GM21381 (cell line): ENCODE data around the gene CEND1.

Source experiments
- ATAC-seq: cut with Tn5 transposase; IDR thresholded peaks from one replicate; pipeline ENCODE4 v1.9.1; 2021; ENCODE audit warnings: mild to moderate bottlenecking, moderate library complexity; ENCODE audit not compliant: unreplicated experiment

CEND1 gene

DNA sequence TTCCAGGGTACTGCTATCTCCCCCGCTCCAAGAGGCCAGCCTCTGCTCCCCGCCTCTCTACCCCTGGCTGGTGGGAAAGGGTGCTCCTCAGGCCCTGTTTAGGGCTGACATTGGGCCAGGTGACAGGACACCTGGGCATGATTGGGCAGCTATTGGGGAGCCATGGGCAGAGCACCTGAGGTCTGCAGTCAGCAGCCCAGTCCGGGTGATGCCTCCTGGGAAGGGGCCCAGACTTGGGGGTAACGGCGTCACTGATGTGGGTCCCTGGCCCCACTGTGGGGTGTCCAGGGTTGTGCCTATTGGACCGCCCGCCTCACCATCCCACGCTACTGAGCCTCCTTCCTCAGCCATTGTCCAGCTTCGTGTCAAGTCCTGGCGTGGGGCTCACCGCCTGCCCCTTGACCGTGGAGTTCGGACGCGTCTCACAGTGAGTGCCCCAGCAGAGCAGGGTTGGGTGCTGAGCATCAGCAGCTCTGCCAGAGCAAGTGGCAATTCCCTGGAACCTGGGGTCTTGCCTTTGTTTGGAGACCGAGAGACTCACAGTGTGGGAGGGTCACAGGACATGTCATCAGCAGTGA is 9.8 kb downstream of the CEND1 start:
- ATAC-seq: no peak

DNA sequence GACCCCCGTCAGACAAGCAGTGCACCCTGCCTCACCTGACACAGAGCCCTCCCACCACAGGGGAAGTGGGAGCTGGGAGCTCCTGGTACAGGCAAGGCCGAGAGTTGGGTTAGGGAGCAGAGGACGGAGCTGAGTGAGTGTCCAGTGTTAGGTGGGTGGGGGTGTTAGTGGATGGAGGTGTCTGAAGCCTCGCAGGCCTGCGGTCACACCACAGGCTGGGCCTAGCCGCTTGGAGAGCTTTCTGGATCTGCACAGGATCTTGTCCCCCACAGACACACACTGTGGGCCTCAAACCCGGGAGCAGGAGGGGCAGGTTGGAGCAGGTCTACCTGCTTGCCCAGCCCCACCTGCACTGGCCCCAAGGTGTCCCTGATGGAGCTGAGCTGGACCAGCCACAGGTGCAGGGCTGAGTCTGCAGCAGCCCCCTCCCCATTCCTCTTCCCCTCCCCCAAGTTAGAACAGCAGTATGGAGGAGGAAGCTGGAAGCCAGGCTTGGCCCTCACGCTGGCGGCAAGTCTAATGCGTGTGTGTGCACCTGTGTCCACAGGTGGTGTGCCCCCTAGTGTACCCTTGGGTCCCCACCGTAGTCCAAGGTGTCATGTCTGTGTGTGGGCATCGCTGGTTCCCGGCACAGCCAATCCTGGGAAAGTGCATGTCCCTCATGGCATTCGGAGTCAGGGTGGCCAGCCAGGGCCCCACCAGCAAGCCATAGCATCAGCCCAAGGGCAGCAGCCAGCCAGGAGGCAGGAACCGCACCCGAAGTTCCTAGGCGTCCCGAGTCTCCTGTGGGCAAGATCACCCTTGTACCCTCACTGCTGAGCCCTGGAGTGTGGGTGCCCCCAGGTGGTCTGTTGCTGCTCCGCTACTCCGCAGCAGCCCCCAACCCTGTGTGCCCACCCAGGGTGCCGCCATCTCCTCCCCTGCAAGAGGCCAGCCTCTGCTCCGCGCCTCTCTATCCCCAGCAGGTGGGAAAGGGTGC is 10.6 kb downstream of the CEND1 start:
- no peak for ATAC-seq

DNA sequence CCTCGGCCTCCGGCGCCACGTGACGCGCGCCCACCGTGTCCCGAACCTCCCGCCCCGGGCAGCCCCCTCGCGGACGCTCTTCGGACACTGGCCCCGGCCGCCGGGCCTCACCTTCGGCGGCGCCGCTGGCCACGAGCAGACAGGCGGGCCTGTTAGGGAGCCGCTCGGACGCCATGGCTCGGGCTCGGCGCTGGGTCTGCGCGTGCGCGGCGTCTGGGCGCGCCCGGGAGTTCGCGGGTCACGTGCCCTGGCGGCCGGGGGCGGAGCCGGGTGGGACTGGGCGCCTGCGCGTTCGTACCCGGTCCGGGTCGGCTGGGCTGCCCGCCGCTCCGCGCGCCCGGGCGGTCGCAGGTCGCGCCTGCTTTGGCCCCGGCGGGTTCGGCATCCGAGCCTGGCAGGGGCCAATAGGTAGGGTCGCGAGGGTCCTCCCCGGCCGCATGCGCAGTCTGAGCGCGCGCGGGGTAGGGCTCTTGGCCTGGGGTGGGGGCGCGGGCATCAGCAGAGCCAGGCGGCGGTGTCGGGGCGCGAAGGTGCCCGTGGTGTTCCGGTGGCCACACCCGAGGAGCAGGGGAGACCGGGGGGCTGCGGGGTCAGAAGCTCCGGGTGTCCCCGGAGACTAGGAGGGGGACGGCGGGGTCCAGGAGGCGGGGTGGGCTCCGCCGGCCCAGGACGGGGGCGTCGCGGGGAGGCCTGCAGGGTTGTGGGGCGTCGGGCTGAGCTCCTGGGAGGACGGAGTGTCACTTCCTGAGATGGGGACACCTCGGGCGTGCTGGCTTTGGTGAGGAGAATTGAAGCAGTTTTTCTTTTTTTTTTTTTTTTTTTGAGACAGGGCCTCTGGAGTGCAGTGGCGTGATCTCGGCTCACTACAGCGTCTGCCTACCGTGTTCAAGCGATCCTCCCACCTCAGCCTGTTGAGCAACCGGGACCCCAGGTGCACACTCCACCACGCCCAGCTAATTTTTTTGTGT is 12.3 kb downstream of the CEND1 start, which contains the start of gene GATD1:
TSS of gene GATD1 (minus strand) at position 200 of the 968 bp plus-strand sequence. CDS start at position 175, 25 bp downstream.
- peak; percentile 74 for ATAC-seq

DNA sequence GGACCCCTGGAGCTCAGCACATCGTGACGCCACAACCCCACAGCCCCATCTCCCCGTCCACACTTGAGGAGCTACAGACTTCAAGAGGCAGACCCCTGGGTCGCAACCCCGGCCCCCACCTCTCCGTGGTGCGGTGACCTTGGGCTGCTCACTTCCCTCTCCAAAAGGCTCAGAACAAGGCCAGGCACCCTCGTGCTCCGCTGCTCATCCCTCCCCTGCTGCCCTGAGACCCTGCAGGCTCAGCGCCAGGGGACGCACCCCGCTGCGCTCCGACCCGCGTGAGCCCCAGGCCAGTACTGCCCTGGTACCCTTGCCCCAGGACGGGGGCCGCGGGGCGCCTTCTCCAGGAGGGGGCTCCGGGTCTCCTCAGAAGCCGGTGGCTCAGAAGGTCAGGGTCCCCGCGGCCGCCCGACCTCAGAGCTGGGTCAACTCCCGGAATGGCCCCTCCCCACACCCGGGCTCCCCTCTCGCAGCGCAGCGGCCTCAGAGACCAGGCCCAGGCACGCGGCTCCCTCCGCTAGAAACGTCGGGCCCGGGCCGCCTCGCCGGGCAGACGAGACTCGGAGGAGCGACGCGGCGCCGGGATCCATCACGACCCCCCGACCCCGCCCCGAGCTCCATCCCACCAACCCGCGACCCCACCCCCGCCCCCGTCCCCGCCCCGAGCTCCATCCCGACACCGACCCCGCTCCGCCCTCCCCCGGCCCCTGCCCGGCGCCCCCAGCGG is 13.2 kb downstream of the CEND1 start:
- peak; percentile 27 for ATAC-seq

DNA sequence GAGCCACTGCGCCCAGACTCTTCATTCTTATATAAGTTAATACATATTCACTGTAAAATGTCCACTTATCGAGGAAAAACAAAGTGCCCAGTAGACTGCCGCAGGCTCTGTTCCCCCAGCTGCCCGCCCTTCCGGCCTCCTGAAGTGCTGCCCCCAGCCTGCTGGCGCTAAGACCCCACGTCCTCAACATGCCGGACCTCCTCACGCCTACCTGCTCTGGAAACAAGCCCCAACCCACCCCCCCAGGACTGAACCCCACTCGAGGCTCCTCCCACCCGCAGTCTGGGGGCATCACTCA is 13.7 kb downstream of the CEND1 start:
- ATAC-seq: no peak

DNA sequence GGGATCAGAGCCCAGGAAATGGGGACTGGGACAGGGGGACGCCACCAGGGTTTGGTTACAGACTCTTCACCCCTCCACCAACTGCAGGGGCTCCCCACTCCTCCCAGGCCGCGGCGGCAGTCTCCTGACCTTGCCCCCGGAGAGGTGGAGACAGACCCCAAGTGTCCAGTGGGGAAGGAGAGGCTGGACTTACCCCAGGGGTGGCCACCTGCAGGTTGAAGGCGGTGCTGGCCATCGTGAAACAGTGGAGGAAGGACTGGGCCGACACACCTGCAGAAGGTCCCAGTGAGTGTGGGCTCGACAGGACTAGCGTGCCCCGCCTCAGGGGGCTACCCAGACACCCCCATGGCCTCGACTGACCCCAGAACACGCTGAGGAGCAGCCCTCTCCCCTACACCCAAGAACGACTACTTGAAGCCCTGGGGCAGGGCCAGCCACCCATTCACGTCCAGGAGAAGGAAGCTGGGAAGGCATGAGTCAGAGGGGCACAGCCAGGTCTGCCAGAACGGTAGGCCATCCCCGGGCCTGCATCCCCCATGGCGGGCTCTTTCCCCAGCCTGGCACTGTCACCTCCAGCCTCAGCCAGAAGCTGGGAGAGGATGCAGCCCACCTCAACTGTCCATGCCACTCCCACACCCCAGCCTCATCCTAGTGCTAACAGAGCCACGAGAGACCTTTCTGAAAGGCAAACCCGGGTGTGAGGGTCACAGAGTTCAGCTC is 14.9 kb downstream of the CEND1 start:
- no peak for ATAC-seq

DNA sequence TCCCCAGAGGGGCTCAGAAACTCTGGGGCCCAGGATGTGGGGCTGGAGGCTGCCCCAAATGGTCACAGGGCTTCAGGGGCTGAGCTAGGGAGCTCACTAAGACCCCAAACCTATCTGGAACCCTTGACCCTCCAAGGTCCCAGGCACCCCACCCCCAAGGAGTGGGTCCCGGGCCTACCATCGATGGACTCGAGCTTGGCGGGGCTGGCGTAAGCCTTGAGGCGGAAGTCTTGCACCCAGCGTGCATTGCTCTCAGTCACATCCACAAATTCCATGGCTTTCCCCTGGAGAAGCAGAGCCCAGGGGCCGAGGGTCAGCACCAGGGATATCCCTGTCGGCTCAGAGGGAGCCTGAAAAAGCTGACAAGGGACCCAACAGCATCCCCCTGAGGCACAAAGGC is 16.1 kb downstream of the CEND1 start:
- no peak for ATAC-seq

DNA sequence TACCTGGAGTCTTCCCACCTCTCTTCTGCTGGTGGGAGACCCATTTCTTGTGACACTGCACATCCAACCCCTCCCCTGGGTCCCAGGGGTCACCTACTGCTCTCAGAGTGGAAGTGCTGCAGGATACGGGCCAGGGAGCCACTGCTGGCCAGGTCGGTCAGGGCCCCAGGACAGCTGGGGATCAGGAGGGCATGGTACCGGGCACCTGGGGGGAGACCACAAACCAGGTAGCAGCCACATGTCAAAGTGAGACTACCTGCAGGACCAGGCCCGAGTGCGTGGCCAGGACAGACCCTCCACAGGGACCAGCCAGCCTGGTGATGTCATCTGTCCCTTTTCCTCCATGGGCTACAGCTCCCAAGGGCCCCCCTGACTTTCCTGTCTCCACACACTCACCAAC is 16.5 kb downstream of the CEND1 start:
- ATAC-seq: no peak

DNA sequence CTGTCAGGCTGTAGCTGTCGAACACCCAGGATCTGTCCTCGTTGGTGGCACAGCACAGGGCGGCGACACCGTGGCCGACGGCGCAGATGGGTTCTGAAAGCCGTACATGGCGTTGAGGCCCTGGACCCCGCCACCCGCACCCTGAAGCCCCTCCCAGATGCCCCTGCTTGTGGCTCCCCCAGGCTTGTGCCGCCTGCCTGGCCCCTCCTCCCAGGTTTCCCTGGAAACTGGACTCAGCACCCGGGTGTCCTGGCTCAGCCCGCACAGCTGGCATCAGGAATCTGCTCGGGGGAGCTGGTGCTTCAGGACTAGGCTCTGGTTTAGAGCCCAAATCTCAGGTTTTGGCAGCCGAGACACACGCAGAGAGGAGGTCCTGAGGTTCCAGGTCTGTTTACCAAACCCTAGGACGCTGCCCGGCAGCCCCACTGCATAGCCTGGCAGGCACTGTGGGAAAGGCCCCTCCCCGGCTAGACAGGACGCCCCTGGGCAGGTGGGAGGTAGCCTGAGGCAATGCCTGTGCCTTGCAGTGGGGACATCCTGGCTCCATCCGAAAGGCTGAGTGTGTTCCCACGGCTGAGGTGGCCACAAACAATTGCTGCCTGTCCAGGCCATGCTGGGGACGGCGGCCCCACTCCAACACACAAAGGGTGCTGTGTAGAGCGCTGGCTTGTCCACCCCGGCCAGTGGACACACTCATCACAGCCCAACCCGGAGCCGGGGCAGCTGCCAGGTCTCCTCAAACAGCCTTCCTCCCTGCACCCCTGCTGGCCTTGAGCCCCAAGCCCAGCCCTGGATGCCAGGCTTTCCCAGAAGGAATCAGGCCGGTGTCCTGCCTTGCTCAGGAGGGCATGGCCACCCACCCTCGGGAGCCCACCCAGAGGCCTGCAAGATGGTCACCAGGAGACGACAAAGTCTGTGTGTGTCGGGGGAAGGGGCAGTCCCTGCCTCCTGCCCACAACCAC is 17.2 kb downstream of the CEND1 start:
- ATAC-seq: no peak

DNA sequence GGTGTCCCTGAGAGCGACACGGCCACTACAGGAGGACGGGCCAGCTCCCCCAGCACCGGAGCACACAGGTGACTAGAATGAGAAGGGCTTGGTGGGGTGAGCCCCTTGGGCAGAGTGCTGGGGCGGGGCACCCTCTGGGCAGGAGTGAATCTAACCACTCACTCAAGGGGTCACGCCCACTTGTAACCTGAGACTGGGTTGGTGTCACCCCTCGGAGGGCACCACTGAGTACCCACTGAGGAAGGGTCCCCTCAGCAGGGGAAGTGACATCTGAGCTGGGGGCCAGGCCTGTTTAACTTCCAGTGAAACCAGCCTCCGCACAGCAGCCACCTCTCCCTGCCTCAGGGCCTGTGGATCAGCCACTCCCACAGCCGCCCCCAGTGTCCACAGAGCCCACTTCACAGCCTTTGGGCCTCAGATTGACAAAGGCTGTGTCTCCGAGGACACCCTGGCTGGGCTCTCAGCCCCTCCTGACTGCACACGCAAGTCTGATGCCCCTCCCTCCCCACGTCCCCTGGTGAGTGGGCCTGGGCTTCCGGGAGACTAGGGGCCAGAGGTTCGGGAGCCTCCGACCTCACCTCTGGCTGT is 18.2 kb downstream of the CEND1 start:
- ATAC-seq: no peak

DNA sequence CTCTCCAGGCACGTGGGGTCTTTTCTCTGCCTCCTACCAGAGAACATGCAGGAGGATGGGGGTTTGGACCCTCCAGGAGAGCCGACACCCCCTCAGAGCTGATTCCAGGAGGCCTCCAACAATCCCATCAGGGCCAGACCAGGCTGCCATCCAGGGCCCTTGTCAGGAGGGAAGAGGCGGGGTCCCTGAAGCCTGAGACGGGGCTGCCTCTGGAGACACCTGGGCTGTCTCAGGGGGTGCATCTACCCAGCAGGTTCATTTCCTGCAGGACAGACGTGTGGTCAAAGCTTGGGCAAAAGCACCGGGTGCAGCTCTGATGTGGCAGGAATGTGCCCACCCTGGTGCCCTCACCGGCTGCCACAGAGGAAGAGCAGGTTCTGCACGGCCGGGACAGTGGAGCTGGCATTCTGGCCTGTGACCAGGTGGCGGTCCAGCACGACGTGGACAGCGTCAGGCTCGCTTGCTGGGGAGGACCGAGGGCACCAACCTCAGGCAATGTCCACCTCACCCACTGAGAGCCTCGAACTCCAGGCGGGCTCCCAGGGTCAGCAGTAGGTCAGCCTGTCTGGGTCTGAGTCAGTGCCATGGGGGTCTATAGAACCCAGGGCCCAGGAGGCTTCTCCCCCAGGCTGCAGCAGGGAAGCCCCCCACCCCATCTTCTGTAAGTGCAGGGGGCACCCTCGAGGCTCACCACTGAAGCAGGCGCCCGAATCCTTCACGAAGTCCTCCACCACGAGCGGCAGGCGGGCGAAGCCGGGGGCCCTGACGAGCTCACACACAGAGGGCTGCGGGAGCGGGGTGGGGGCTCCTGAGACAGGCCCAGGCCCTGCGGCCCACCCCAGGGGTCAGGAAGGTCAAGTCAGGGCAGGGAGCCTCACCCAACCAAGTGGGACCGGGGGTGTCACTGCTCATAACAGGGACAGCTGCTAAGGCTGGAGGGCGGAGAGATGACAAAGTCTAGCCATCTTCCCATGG is 19.0 kb downstream of the CEND1 start:
- no peak for ATAC-seq

DNA sequence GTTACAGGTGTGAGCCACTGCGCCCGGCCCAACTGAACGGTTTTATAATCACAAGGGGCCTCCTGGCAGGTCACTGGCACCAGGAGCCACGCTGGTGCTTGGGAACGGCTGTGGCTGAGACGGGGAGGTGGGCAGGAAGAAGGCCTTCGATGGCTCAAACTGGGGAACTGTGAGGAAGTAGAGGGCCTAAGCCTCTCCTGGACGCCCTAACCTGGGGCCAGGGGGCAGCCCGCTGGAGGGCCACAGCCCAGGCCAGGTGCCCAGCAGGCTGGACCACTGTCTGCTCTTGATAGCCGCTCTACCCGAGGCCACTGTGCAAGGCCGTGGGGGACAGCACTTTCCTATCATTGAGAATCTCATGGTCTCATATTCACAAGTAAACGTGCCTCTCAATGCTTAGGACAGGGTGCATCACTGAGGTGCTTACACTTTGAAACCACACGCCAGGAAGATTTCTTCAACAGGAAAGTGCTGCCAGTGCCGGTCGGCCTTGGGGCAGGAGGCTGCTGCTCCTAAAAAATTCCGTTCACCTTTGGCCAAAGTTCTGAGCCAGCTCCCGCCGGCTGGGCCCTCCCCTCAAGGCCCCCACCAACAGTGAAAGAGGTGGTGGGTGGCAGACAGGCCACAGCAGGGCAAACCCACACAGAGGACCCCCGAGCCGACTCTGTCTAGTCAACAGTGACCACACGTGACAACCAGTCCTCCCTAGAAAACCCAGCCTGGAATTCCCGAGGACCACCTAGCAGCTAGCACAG is 19.8 kb downstream of the CEND1 start:
- ATAC-seq: no peak

DNA sequence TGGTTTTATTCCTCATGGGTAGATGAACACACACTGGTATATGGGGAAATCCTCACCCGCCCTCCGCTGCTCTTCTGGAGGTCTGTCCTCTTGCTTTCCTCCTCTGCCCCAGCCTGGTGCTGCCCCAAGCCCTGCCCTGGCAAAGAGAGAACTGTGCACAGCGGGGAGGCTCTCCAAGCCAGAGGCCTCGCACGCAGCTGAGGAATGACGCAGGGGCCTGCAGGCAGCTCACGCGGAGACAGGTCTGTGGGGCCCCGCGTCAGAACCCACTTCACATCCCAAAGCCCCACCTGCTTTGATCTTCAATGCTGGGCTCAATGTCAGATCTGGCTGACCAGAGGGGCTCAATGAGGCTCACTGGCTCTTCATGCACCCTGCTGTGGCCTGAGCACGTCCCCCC is 22.7 kb downstream of the CEND1 start:
- ATAC-seq: no peak

DNA sequence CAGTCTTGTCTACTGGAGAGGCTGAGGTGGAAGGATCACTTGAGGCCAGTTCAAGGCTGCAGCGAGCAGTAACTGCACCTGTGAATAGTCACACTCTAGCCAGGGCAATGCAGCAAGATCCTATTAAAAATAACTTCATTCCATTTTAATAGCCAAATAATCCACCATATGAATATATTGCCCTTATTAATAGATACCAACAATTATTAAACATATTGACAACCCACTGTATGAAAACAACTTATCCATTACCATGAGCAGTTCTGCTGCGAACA is 23.0 kb downstream of the CEND1 start:
- no peak for ATAC-seq

DNA sequence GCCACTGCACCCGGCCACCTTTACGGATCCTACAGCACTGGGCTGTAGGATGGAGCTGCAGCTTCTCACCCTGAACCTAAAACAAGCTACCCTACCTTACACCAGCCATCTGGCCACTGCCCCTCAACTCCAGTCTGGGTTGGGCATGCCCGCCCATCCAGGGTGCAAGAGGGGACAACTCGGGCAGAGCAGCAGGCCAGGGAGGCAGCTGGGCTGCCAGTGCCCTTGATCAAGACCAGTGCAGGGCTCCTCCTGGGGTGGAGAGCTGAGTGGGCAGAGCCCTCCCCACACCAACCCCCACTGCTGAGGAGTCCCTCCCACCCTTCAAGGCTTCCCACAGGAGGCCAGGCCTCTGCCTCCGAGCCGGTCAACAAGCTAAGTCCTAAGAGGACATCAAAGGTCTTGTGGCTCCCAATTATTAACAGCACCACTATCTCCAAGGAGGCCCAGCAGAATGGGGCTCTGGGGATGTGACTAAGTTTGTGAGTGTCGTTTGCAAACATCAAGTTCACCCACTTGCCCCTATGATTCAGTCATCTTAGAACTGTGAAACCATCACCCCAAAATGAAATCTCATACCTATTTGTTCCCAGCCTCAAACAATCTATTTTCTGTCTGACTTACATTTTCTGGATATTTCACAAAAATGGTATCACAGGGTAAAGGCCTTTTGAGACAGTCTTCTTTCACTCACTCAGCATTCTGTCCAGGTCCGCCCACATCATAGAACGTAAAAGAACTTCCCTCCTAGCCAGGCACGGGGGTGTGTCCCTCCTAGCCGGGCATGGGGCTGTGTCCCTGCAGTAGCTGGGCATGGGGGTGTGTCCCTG is 23.6 kb downstream of the CEND1 start:
- no peak for ATAC-seq

DNA sequence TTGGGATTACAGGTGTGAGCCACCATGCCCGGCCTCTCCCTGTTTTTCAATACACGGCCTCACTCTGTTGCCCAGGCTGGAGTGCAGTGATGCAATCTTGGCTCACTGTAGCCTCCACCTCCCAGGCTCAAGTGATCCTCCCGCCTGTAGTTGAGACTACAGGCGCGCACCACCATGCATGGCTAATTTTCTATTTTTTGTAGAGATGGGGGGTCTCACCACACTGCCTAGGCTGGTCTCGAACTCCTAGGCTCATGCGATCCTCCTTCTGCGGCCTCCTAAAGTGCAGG is 24.1 kb downstream of the CEND1 start:
- no peak for ATAC-seq
